K562 (cell line): ENCODE measurements around the gene VAMP4. TPM values are rescaled to one million over a fixed set of nuclear protein-coding genes. Genes with fewer than 3 reads are reported as not detected.

Experiments
- ATAC-seq: fragments of 200-7000 bp; cut with Tn5 transposase; 3 replicates; pipeline ENCODE4 v1.9.1; 2020; ENCODE audit warnings: moderate library complexity
- BruUV-seq: library from RNA; stranded (reverse); fragments of 400-500 nt; replicated peaks from 2 replicates; lab custom pipeline; 2021; lab: Mats Ljungman, UMichigan
- CTCF ChIA-PET: fragments of 300-600 bp; formaldehyde crosslinking; extraction: SDS; loops from one replicate; lab custom pipeline; 2021; ENCODE audit warnings: low intra/inter-chr PET ratio; lab: Yijun Ruan, JAX
- POLR2A ChIA-PET: fragments of 300-600, 350-650 bp; sonication (Branson Sonifier 250); formaldehyde crosslinking; extraction: SDS; loops from one replicate; lab custom pipeline; 2021; ENCODE audit warnings: antibody characterized with exemption, inconsistent platforms; lab: Yijun Ruan, JAX
- DNase-seq, 4 experiments: peaks; one replicate each; pipeline versions ENCODE4 v3.0.0 to v3.0.0-alpha.2; 2011 to 2018; ENCODE audit warnings: low spot score in 3 of 4, mixed read lengths in 3 of 4; ENCODE audit errors: extremely low read depth in 1 of 4
- FAIRE-seq: peaks from 2 replicates; lab custom pipeline; 2011; peaks lifted over from hg19 to GRCh38; lab: Jason Lieb, UNC
- H2AFZ ChIP-seq: 2 replicates; pipeline ENCODE4 v1.6.0; 2011; ENCODE audit warnings: low read depth, low read length, control low read depth, inconsistent platforms
- H3K27ac ChIP-seq: fragments of 200-600 bp; 3 replicates; pipeline ENCODE4 v1.8.0; 2011; ENCODE audit warnings: low read depth, mild to moderate bottlenecking, control low read depth, inconsistent platforms, low read length, moderate library complexity, mixed read lengths; ENCODE audit errors: extremely low read depth
- H3K27me3 ChIP-seq, 2 experiments: fragments of 300-600 bp in 1 of 2; 2 replicates in 1 of 2; 3 replicates in 1 of 2; pipeline versions ENCODE4 v1.6.0 to v1.8.0; 2011; ENCODE audit warnings: inconsistent platforms in 2 of 2, low read length in 2 of 2, mild to moderate bottlenecking in 1 of 2, mixed read lengths in 1 of 2, moderate library complexity in 1 of 2; ENCODE audit not compliant: control insufficient read depth in 2 of 2, insufficient read depth in 2 of 2
- H3K36me3 ChIP-seq: fragments of 300-600 bp; 3 replicates; pipeline ENCODE4 v1.8.0; 2011; ENCODE audit warnings: mild to moderate bottlenecking, low read length, inconsistent platforms; ENCODE audit not compliant: control insufficient read depth, insufficient read depth
- H3K4me1 ChIP-seq, 2 experiments: fragments of 200-600 bp in 1 of 2; replicated peaks in 1 of 2; 2 replicates in 1 of 2; 3 replicates in 1 of 2; pipeline versions ENCODE4 v1.5.1 to v1.8.0; 2011; ENCODE audit warnings: inconsistent platforms in 2 of 2, low read length in 2 of 2, mild to moderate bottlenecking in 1 of 2, mixed read lengths in 1 of 2, moderate library complexity in 1 of 2; ENCODE audit not compliant: control insufficient read depth in 2 of 2, insufficient read depth in 2 of 2
- H3K4me2 ChIP-seq: 2 replicates; pipeline ENCODE4 v1.6.1; 2011; ENCODE audit warnings: low read length, control low read depth, inconsistent platforms, mixed read lengths; ENCODE audit not compliant: insufficient read depth
- H3K4me3 ChIP-seq: fragments of 200-600 bp; sonication (generic), shearing (Covaris generic); 2 replicates; pipeline ENCODE4 v1.5.1; 2016; ENCODE audit warnings: control low read depth, inconsistent platforms
- H3K79me2 ChIP-seq: fragments of 200-600 bp; 3 replicates; pipeline ENCODE4 v1.8.0; 2011; ENCODE audit warnings: low read length, inconsistent platforms; ENCODE audit not compliant: control insufficient read depth, insufficient read depth
- H3K9ac ChIP-seq, 2 experiments: 2 replicates each; pipeline versions ENCODE4 v1.6.0 to v1.6.1; 2011; ENCODE audit warnings: low read depth in 2 of 2, low read length in 2 of 2, control low read depth in 1 of 2, inconsistent platforms in 1 of 2, mild to moderate bottlenecking in 1 of 2, mixed read lengths in 1 of 2; ENCODE audit not compliant: insufficient read depth in 1 of 2
- H3K9me1 ChIP-seq: one replicate; pipeline ENCODE4 v1.6.0; 2011; ENCODE audit warnings: inconsistent platforms, mild to moderate bottlenecking, low read length, moderate library complexity; ENCODE audit not compliant: control insufficient read depth, insufficient read depth
- H3K9me3 ChIP-seq: replicated peaks from 2 replicates; pipeline ENCODE4 v1.5.1; 2011; ENCODE audit warnings: low read depth, low read length, inconsistent platforms; ENCODE audit not compliant: control insufficient read depth, insufficient read depth
- H4K20me1 ChIP-seq: replicated peaks from 2 replicates; pipeline ENCODE4 v1.6.1; 2011; ENCODE audit warnings: low read length, inconsistent platforms, mixed read lengths; ENCODE audit not compliant: control insufficient read depth, insufficient read depth
- CBX2 ChIP-seq: fragments of 200-600 bp; sonication (generic); IDR thresholded peaks from one replicate; pipeline ENCODE4 v1.6.1; 2012; ENCODE audit warnings: mild to moderate bottlenecking, low read length, inconsistent platforms; ENCODE audit not compliant: insufficient read depth, poor library complexity, severe bottlenecking
- CTCF ChIP-seq, 3 experiments: IDR thresholded peaks in 2 of 3; conservative IDR thresholded peaks in 1 of 3; 2 replicates each; pipeline ENCODE4 v1.5.1; 2011 to 2012; ENCODE audit warnings: low read length in 3 of 3, mild to moderate bottlenecking in 3 of 3, control low read depth in 2 of 3, improper control_type of control experiment in 1 of 3, inconsistent platforms in 1 of 3, low read depth in 1 of 3, mixed read lengths in 1 of 3, moderate library complexity in 1 of 3; ENCODE audit not compliant: insufficient read depth in 2 of 3
- HBP1 ChIP-seq: fragments of 450-650 bp; formaldehyde crosslinking; IDR thresholded peaks from 2 replicates; pipeline ENCODE4 v1.4.0; 2022; ENCODE audit warnings: missing genetic modification characterization
- HNRNPUL1 ChIP-seq: fragments of 200-400 bp; formaldehyde crosslinking; IDR thresholded peaks from 2 replicates; pipeline ENCODE4 v1.6.1; 2017; ENCODE audit warnings: low read length
- NRF1 ChIP-seq, 2 experiments: fragments of 450-650 bp; IDR thresholded peaks in 1 of 2; conservative IDR thresholded peaks in 1 of 2; 2 replicates each; pipeline ENCODE4 v1.6.1; 2014; ENCODE audit warnings: mild to moderate bottlenecking in 2 of 2
- POLR2G ChIP-seq: fragments of 200-400 bp; formaldehyde crosslinking; IDR thresholded peaks from 2 replicates; pipeline ENCODE4 v1.6.1; 2017; ENCODE audit warnings: low read depth, mild to moderate bottlenecking, antibody characterized with exemption, low read length, moderate library complexity
- SIX5 ChIP-seq, 2 experiments: IDR thresholded peaks; 2 replicates each; pipeline ENCODE4 v1.6.1; 2011; ENCODE audit warnings: low read length in 2 of 2, borderline replicate concordance in 1 of 2, low read depth in 1 of 2, mild to moderate bottlenecking in 1 of 2, moderate library complexity in 1 of 2; ENCODE audit not compliant: insufficient read depth in 1 of 2
- TARDBP ChIP-seq: fragments of 450-650 bp; IDR thresholded peaks from 2 replicates; pipeline ENCODE4 v1.6.1; 2016
- ZNF551 ChIP-seq: fragments of 250-450 bp; sonication (Bioruptor Pico); IDR thresholded peaks from 2 replicates; pipeline ENCODE4 v1.5.0; 2021; ENCODE audit warnings: mild to moderate bottlenecking, moderate library complexity
- in situ Hi-C: fragments of 300-500 bp; cut with MboI; formaldehyde crosslinking; loops from 4 replicates; pipeline ENCODE4 v1.15.0; 2018; ENCODE audit warnings: inconsistent platforms, mixed read lengths
- intact Hi-C: fragments of 100-400 bp; cut with micrococcal nuclease; formaldehyde crosslinking; loops from 2 replicates; pipeline ENCODE4 v1.14.2; 2022
- polyA plus RNA-seq, 8 experiments: library from polyadenylated mRNA; depleted of rRNA in 4 of 8; stranded (reverse) in 5 of 8; unstranded in 3 of 8; fragments of >200 nt; fragmentation: Nextera tagmentation in 2 of 8; fragmentation: Illumina TruSeq in 1 of 8; extraction: Ambion mirVana in 2 of 8; extraction: Trizol in 1 of 8; gene quantifications; 2 replicates each; pipeline versions ENCODE4 v1.2.1 to v1.2.3, GENCODE V29; 2011 to 2014; ENCODE audit warnings: inconsistent platforms in 1 of 8, missing spikeins in 1 of 8
- total RNA-seq, 7 experiments: library from RNA; depleted of rRNA in 6 of 7; stranded (reverse); fragments of >200 nt in 6 of 7; fragmentation: Illumina TruSeq in 2 of 7; extraction: Trizol in 2 of 7; gene quantifications; 2 replicates each; pipeline versions ENCODE4 v1.2.1 to v1.2.3, GENCODE V29; 2011 to 2021; ENCODE audit warnings: low replicate concordance in 1 of 7
- TF ChIP-seq, protein P1 (sequence below): fragments of 250-450 bp; sonication (Bioruptor Pico); IDR thresholded peaks from 2 replicates; pipeline ENCODE4 v1.5.0; 2021; ENCODE audit warnings: mild to moderate bottlenecking, moderate library complexity

VAMP4 gene
- total and polyA plus RNA-seq, 9 of the 15 experiments (the other 6 are each of a cell fraction or from before 2014, with no cell fraction given): 3.3 to 21.4 (median 11.9) TPM

DNA sequence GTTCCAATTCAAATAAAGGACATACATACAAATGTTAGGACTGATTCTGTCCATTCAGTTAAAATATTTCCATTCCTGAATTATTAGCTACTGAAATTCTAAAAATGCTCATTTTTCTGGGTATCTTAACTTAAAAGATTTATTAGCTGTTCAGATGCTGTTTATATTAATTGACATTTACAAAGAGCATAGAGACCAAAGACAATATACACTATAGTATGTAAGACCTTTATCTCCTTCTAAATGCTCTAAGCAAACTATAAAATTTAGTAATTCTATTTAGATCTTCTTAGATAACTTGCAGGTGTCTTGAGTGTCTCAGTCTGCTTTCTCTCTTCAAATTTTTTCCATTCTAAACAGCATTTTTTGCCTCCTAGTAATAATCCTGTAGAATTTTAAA, 39.3 kb downstream of the VAMP4 start:
- in situ Hi-C loops: no loop called here
- TF ChIP-seq ZNF551 (CRISPR knock-in tag): no peak
- no peak for TF ChIP-seq HBP1 (CRISPR knock-in tag)
- TF ChIP-seq, protein P1, sequence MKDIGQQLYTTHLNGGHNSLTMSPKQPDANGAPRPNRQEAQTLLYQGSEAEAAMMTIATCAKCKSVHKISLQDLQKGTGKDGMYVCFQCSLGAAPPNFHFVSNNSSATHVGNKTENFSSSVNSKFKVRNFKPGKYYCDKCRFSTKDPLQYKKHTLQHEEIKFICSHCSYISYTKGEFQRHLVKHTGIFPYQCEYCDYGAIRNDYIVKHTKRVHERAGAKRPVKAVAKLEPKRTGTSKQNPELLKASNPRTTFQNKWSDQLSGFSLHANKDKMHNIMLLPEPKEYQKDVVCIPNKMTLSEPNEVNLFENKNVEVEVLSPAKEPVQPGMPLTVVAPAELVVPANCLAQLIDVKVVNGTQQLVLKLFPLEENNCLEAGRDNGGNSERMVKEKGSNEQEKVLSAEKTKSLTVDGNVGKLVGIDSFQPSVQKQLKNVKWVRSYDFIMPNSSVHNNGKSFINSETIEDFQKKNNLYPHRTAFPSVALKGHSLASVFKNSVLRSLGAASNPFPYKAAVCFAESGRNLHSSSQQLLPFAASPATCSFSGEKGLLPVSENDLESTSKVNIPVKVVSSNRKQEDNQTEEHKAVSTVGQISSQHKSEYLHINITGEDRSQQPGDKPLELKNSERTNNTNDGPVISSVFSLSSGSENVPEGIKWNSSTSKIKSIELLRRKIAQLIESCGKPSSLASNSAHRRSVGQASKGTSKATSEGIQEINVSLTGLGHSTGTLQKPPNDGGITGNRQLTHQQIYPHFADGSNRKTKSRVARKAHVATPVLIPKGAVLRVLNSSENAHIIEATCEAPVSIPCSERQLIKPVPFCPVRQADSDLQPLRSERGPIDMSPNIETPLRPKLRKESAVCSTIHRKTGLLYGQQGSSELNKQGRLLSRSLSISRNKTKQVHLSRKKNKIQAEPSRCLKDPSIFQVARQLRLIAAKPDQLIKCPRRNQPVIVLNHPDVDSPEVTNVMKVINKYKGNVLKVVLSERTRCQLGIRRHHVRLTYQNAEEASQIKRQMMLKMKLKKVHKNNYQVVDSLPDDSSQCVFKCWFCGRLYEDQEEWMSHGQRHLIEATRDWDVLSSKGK (CRISPR knock-in tag): no peak
- TF ChIP-seq NRF1 (conservative IDR thresholded peaks at IDR 0.05 in 1 of 2, IDR thresholded peaks at IDR 0.05 in 1 of 2): no peak
- TF ChIP-seq CBX2: no peak
- TF ChIP-seq POLR2G: no peak
- no peak for TF ChIP-seq TARDBP
- no peak for TF ChIP-seq HNRNPUL1
- TF ChIP-seq CTCF (IDR thresholded peaks at IDR 0.05 in 2 of 3, conservative IDR thresholded peaks at IDR 0.05 in 1 of 3; ENCODE audit: insufficient read depth in 2 of 3, low read depth in 1 of 3, low read length in 3 of 3): no peak
- no peak for TF ChIP-seq SIX5 (IDR thresholded peaks at IDR 0.05; ENCODE audit: borderline replicate concordance in 1 of 2, insufficient read depth in 1 of 2, low read depth in 1 of 2, low read length in 2 of 2)

More for the DNA sequence above, 39.3 kb downstream of the VAMP4 start:
- ChIA-PET CTCF (no interaction called here), POLR2A (no interaction called here)
- Histone ChIP-seq H3K4me3 (no peak overlapping the region), H3K9ac (no peak overlapping the region), H2AFZ (no peak overlapping the region), H3K27me3 (no peaks in the 10 kb centered on the region), H3K9me3 (no peaks in the 10 kb centered on the region), H4K20me1 (no peaks in the 10 kb centered on the region), H3K36me3 (peaks cover 2% of the 10 kb centered on the region; the same call in 2 of the 3 replicates), H3K9me1 (no peaks in the 10 kb centered on the region), H3K27ac (no peak overlapping the region), H3K4me2 (no peak overlapping the region), H3K4me1 (no peaks in the 10 kb centered on the region), H3K79me2 (no peaks in the 10 kb centered on the region)
- intact Hi-C loops: no loop called here
- BruUV-seq: no TSS peak
- FAIRE-seq (no peak), DNase-seq (no peak), ATAC-seq (no peak)
